Globus pallidus (tissue), 1 donor: ENCODE results near the gene ITGA11.
A peak's percentile ranks its signal among the peaks of the same experiment; 100 is the strongest.

Experiments
- DNase-seq: peaks from one replicate; pipeline ENCODE4 v3.0.0-alpha.2; 2015; ENCODE audit warnings: low spot score

Gene ITGA11

GRCh38 chr15:68265081-68265480, 166.9 kb downstream of the ITGA11 start:
- DNase-seq: no peak

- no peak for DNase-seq
Measured at GRCh38 chr15:68264282-68264681, 167.7 kb downstream of the ITGA11 start.

- no peak for DNase-seq
Measured at GRCh38 chr15:68262514-68263356, 169.2 kb downstream of the ITGA11 start.

- DNase-seq: no peak
Measured at GRCh38 chr15:68261980-68262379, 170.0 kb downstream of the ITGA11 start.

GRCh38 chr15:68261241-68261640, 170.7 kb downstream of the ITGA11 start:
- no peak for DNase-seq

- DNase-seq: no peak
Measured at GRCh38 chr15:68259883-68260282, 172.1 kb downstream of the ITGA11 start.

- no peak for DNase-seq
Measured at GRCh38 chr15:68258692-68259091, 173.3 kb downstream of the ITGA11 start.

GRCh38 chr15:68256675-68257450, 175.1 kb downstream of the ITGA11 start:
- peak; percentile 93 for DNase-seq

GRCh38 chr15:68252925-68253534, 178.9 kb downstream of the ITGA11 start:
- peak; percentile 75 for DNase-seq

- DNase-seq: no peak
Measured at GRCh38 chr15:68249058-68249713, 182.8 kb downstream of the ITGA11 start.
